ENCODE measurements around the gene ILRUN. TPM values are rescaled to one million over a fixed set of nuclear protein-coding genes. Genes with fewer than 3 reads are reported as not detected.

ILRUN gene
- total and polyA plus RNA-seq, 3 donors from 2014 or later, result 82.4 to 101 (median 91.2) TPM

GRCh38 chr6:34697904-34698559 is 1.5 kb upstream of the ILRUN start:
- DNase-seq, result no peak
- whole genome bisulfite sequencing, 2 donors, result 62 to 75% methylated on average over 5 of the region's 5 CpGs
- Histone ChIP-seq H3K36me3 (ENCODE audit: low read depth, missing control alignments) (no peaks in the 10 kb centered on the region), H3K27me3 (no peaks in the 10 kb centered on the region), H3K27ac (peak overlapping the region in 1 of 2 donors; percentile 97), H3K4me3 (peak overlapping the region; percentile 93 to 99), H3K4me1 (peaks cover 11% of the 10 kb centered on the region), H3K9me3 (no peaks in the 10 kb centered on the region)
- intact Hi-C loops (cut with DNase I; ENCODE audit: low total_unique reads), result loop anchor here (5.0 kb wide), 1 partner anchor 59 kb away; the partner anchor contains the start of gene SNRPC
- TF ChIP-seq, protein P1, sequence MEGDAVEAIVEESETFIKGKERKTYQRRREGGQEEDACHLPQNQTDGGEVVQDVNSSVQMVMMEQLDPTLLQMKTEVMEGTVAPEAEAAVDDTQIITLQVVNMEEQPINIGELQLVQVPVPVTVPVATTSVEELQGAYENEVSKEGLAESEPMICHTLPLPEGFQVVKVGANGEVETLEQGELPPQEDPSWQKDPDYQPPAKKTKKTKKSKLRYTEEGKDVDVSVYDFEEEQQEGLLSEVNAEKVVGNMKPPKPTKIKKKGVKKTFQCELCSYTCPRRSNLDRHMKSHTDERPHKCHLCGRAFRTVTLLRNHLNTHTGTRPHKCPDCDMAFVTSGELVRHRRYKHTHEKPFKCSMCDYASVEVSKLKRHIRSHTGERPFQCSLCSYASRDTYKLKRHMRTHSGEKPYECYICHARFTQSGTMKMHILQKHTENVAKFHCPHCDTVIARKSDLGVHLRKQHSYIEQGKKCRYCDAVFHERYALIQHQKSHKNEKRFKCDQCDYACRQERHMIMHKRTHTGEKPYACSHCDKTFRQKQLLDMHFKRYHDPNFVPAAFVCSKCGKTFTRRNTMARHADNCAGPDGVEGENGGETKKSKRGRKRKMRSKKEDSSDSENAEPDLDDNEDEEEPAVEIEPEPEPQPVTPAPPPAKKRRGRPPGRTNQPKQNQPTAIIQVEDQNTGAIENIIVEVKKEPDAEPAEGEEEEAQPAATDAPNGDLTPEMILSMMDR (IDR thresholded peaks at IDR 0.05), result no peak
- no peak for TF ChIP-seq POLR2A (IDR thresholded peaks at IDR 0.05)

DNA sequence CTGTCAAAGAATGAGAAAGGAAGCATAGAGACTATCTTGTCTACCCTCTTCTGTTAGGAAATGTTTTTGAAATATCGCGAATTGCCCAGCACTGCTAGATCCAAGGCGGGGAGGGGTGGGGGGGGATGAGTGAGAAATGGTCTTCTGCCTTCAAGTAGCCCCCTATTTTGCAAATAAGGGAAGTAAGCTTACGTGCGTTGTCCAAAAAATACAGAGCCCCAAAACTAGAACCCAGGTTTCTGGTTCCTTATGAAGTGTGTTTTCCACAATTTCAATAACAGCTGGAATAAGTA is 923 bp upstream of the ILRUN start:
- whole genome bisulfite sequencing, 2 donors, result 33 to 45% methylated on average over 5 of the region's 5 CpGs
- Histone ChIP-seq H3K27me3 (no peaks in the 10 kb centered on the region), H3K27ac (peak overlapping the region in 1 of 2 donors; percentile 97), H3K4me3 (peak overlapping the region; percentile 93 to 99), H3K4me1 (peaks cover 11% of the 10 kb centered on the region), H3K9me3 (no peaks in the 10 kb centered on the region), H3K36me3 (ENCODE audit: low read depth, missing control alignments) (no peaks in the 10 kb centered on the region)
- TF ChIP-seq, protein P1 (IDR thresholded peaks at IDR 0.05), result no peak
- no peak for TF ChIP-seq POLR2A (IDR thresholded peaks at IDR 0.05)
- DNase-seq, result no peak
- intact Hi-C loops (cut with DNase I; ENCODE audit: low total_unique reads), result loop anchor here (5.0 kb wide), 1 partner anchor 60 kb away; the partner anchor contains the start of gene SNRPC

GRCh38 chr6:34696189-34696738 is 303 bp downstream of the ILRUN start:
- Histone ChIP-seq H3K4me3 (peak overlapping the region; percentile 93 to 99), H3K27ac (peak overlapping the region; percentile 97), H3K36me3 (ENCODE audit: low read depth, missing control alignments) (no peaks in the 10 kb centered on the region), H3K9me3 (no peaks in the 10 kb centered on the region), H3K27me3 (no peaks in the 10 kb centered on the region), H3K4me1 (peaks cover 11% of the 10 kb centered on the region)
- peak; percentile 46 for DNase-seq
- WGBS, 2 donors, result 0 to 1% methylated on average over 9 to 40 of the region's 41 CpGs
- TF ChIP-seq, protein P1 (IDR thresholded peaks at IDR 0.05), result no peak
- intact Hi-C loops (cut with DNase I; ENCODE audit: low total_unique reads), result loop anchor here (5.0 kb wide), 1 partner anchor 61 kb away; the partner anchor contains the start of gene SNRPC

DNA sequence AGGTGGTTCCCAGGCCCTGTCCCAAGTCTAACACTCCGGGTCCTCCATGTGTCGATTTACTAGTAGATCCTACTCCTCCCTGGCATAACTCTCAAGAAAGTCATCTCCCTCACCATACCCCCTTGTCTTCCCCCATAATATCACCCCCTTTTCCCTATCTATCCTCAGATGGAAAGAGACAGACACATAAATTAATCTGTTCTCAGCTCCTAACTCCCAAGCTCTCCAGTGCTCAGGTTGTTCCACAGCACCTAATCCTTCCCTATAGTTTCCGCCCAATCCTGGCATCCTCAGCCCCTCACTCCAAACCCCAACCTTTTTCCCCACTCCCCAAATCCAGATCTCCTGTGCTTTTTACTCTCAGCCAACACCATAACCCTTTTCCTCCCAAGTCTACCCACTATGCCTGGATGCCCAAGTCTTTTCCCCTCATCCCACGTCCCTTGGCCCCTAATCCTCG is 808 bp downstream of the ILRUN start:
- WGBS, 2 donors, result 3% methylated on average over 5 of the region's 5 CpGs

More for the DNA sequence above, 808 bp downstream of the ILRUN start:
- Histone ChIP-seq H3K4me1 (peaks cover 11% of the 10 kb centered on the region), H3K27me3 (no peaks in the 10 kb centered on the region), H3K27ac (peak overlapping the region; percentile 97), H3K36me3 (ENCODE audit: low read depth, missing control alignments) (no peaks in the 10 kb centered on the region), H3K9me3 (no peaks in the 10 kb centered on the region), H3K4me3 (peak overlapping the region; percentile 93 to 99)
- no peak for DNase-seq
- TF ChIP-seq, protein P1 (IDR thresholded peaks at IDR 0.05), result no peak
- TF ChIP-seq POLR2A (IDR thresholded peaks at IDR 0.05), result no peak
- intact Hi-C loops (cut with DNase I; ENCODE audit: low total_unique reads), result loop anchor here (5.0 kb wide), 1 partner anchor 62 kb away; the partner anchor contains the start of gene SNRPC

Data from testis (tissue), 3 donors.